ENCODE data around the gene LRRC28.

LRRC28 gene

GRCh38 chr15:99303907-99304306, 52.6 kb downstream of the LRRC28 start:
- intact Hi-C loops (cut with micrococcal nuclease) = no loop called here
- H3K36me3 Mint-ChIP-seq (ENCODE audit: low read depth) = peaks cover 6% of the 10 kb centered on the region
- no peak overlapping the region for H3K27ac Mint-ChIP-seq
- H3K27me3 Mint-ChIP-seq = no peaks in the 10 kb centered on the region
- no peaks in the 10 kb centered on the region for H3K4me1 Mint-ChIP-seq (ENCODE audit: low read depth)
- H3K4me3 Mint-ChIP-seq = no peak overlapping the region
- H3K9me3 Mint-ChIP-seq = no peaks in the 10 kb centered on the region

GRCh38 chr15:99305761-99306505, 54.7 kb downstream of the LRRC28 start:
- intact Hi-C loops (cut with micrococcal nuclease) = no loop called here
- H3K36me3 Mint-ChIP-seq (ENCODE audit: low read depth) = peaks cover 13% of the 10 kb centered on the region

GRCh38 chr15:99306694-99307338, 55.5 kb downstream of the LRRC28 start:
- H3K4me1 Mint-ChIP-seq (ENCODE audit: low read depth) = no peaks in the 10 kb centered on the region
- no peaks in the 10 kb centered on the region for H3K9me3 Mint-ChIP-seq
- no peak overlapping the region for H3K27ac Mint-ChIP-seq
- no peaks in the 10 kb centered on the region for H3K27me3 Mint-ChIP-seq
- intact Hi-C loops (cut with micrococcal nuclease) = no loop called here
- peaks cover 13% of the 10 kb centered on the region for H3K36me3 Mint-ChIP-seq (ENCODE audit: low read depth)
- H3K4me3 Mint-ChIP-seq = no peak overlapping the region

More at GRCh38 chr15:99305761-99306505, 54.7 kb downstream of the LRRC28 start:
- Mint-ChIP-seq H3K27me3 (no peaks in the 10 kb centered on the region), H3K4me3 (no peak overlapping the region), H3K9me3 (no peaks in the 10 kb centered on the region), H3K4me1 (ENCODE audit: low read depth) (no peaks in the 10 kb centered on the region), H3K27ac (no peak overlapping the region)

GRCh38 chr15:99307735-99308134, 56.5 kb downstream of the LRRC28 start:
- Mint-ChIP-seq H3K27ac (no peak overlapping the region), H3K9me3 (peaks cover 5% of the 10 kb centered on the region), H3K4me1 (ENCODE audit: low read depth) (no peaks in the 10 kb centered on the region), H3K27me3 (no peaks in the 10 kb centered on the region), H3K4me3 (no peak overlapping the region), H3K36me3 (ENCODE audit: low read depth) (peaks cover 11% of the 10 kb centered on the region)
- intact Hi-C loops (cut with micrococcal nuclease) = no loop called here

- H3K4me1 Mint-ChIP-seq (ENCODE audit: low read depth) = no peaks in the 10 kb centered on the region
- H3K27me3 Mint-ChIP-seq = no peaks in the 10 kb centered on the region
- H3K36me3 Mint-ChIP-seq (ENCODE audit: low read depth) = peaks cover 17% of the 10 kb centered on the region
- intact Hi-C loops (cut with micrococcal nuclease) = no loop called here
- H3K4me3 Mint-ChIP-seq = no peak overlapping the region
- no peak overlapping the region for H3K27ac Mint-ChIP-seq
- H3K9me3 Mint-ChIP-seq = peaks cover 14% of the 10 kb centered on the region
These were observed 59.5 kb downstream of the LRRC28 start for GRCh38 chr15:99310745-99311144.

GRCh38 chr15:99312228-99312627, 60.9 kb downstream of the LRRC28 start:
- intact Hi-C loops (cut with micrococcal nuclease) = no loop called here
- H3K4me1 Mint-ChIP-seq (ENCODE audit: low read depth) = peaks cover 5% of the 10 kb centered on the region
- H3K36me3 Mint-ChIP-seq (ENCODE audit: low read depth) = peaks cover 17% of the 10 kb centered on the region
- H3K27me3 Mint-ChIP-seq = no peaks in the 10 kb centered on the region
- no peak overlapping the region for H3K4me3 Mint-ChIP-seq
- peaks cover 14% of the 10 kb centered on the region for H3K9me3 Mint-ChIP-seq
- no peak overlapping the region for H3K27ac Mint-ChIP-seq

- Mint-ChIP-seq H3K4me1 (ENCODE audit: low read depth) (peaks cover 5% of the 10 kb centered on the region), H3K36me3 (ENCODE audit: low read depth) (peaks cover 17% of the 10 kb centered on the region), H3K27me3 (no peaks in the 10 kb centered on the region), H3K9me3 (peaks cover 14% of the 10 kb centered on the region), H3K27ac (no peak overlapping the region), H3K4me3 (no peak overlapping the region)
- intact Hi-C loops (cut with micrococcal nuclease) = no loop called here
These were observed 61.5 kb downstream of the LRRC28 start for GRCh38 chr15:99312794-99313193.

- peaks cover 5% of the 10 kb centered on the region for H3K4me1 Mint-ChIP-seq (ENCODE audit: low read depth)
- no peak overlapping the region for H3K27ac Mint-ChIP-seq
- H3K36me3 Mint-ChIP-seq (ENCODE audit: low read depth) = peaks cover 12% of the 10 kb centered on the region
- H3K9me3 Mint-ChIP-seq = peaks cover 14% of the 10 kb centered on the region
- intact Hi-C loops (cut with micrococcal nuclease) = no loop called here
- no peaks in the 10 kb centered on the region for H3K27me3 Mint-ChIP-seq
- no peak overlapping the region for H3K4me3 Mint-ChIP-seq
These were observed 64.4 kb downstream of the LRRC28 start for GRCh38 chr15:99315636-99316035.

GRCh38 chr15:99320374-99321215, 69.3 kb downstream of the LRRC28 start:
- H3K27me3 Mint-ChIP-seq = no peaks in the 10 kb centered on the region
- no peaks in the 10 kb centered on the region for H3K36me3 Mint-ChIP-seq (ENCODE audit: low read depth)
- no peaks in the 10 kb centered on the region for H3K9me3 Mint-ChIP-seq
- peaks cover 5% of the 10 kb centered on the region for H3K4me1 Mint-ChIP-seq (ENCODE audit: low read depth)
- intact Hi-C loops (cut with micrococcal nuclease) = no loop called here
- H3K27ac Mint-ChIP-seq = no peak overlapping the region
- no peak overlapping the region for H3K4me3 Mint-ChIP-seq

- Mint-ChIP-seq H3K27ac (no peak overlapping the region), H3K4me3 (no peak overlapping the region), H3K27me3 (no peaks in the 10 kb centered on the region), H3K9me3 (no peaks in the 10 kb centered on the region), H3K4me1 (ENCODE audit: low read depth) (peaks cover under 1% of the 10 kb centered on the region), H3K36me3 (ENCODE audit: low read depth) (no peaks in the 10 kb centered on the region)
- intact Hi-C loops (cut with micrococcal nuclease) = no loop called here
These were observed 70.2 kb downstream of the LRRC28 start for GRCh38 chr15:99321468-99321867.

GRCh38 chr15:99322643-99323405, 71.5 kb downstream of the LRRC28 start:
- intact Hi-C loops (cut with micrococcal nuclease) = no loop called here
- no peaks in the 10 kb centered on the region for H3K9me3 Mint-ChIP-seq
- H3K4me1 Mint-ChIP-seq (ENCODE audit: low read depth) = no peaks in the 10 kb centered on the region
- no peak overlapping the region for H3K4me3 Mint-ChIP-seq
- H3K36me3 Mint-ChIP-seq (ENCODE audit: low read depth) = no peaks in the 10 kb centered on the region
- no peak overlapping the region for H3K27ac Mint-ChIP-seq
- H3K27me3 Mint-ChIP-seq = no peaks in the 10 kb centered on the region

GRCh38 chr15:99324082-99324620, 72.9 kb downstream of the LRRC28 start:
- Mint-ChIP-seq H3K27me3 (no peaks in the 10 kb centered on the region), H3K36me3 (ENCODE audit: low read depth) (no peaks in the 10 kb centered on the region), H3K4me3 (peak overlapping the region; percentile 32), H3K27ac (peak overlapping the region; percentile 68), H3K4me1 (ENCODE audit: low read depth) (no peaks in the 10 kb centered on the region), H3K9me3 (no peaks in the 10 kb centered on the region)
- intact Hi-C loops (cut with micrococcal nuclease) = no loop called here

- Mint-ChIP-seq H3K4me1 (ENCODE audit: low read depth) (no peaks in the 10 kb centered on the region), H3K9me3 (no peaks in the 10 kb centered on the region), H3K27me3 (no peaks in the 10 kb centered on the region), H3K4me3 (no peak overlapping the region), H3K36me3 (ENCODE audit: low read depth) (no peaks in the 10 kb centered on the region), H3K27ac (peak overlapping the region; percentile 68)
- intact Hi-C loops (cut with micrococcal nuclease) = no loop called here
These were observed 73.4 kb downstream of the LRRC28 start for GRCh38 chr15:99324700-99325099.

All from dendritic cell treated with granulocyte-macrophage colony-stimulating factor and Interleukin-4, amounts not matched to agents 40 ng/mL and 50 ng/mL, for 4 days (primary cell).